Body of pancreas (tissue), 4 donors: ENCODE data around the gene GRHPR. TPM values are rescaled to one million over a fixed set of nuclear protein-coding genes. Genes with fewer than 3 reads are reported as not detected.

ENCODE experiments used
- ATAC-seq: fragments of 150-250 bp; one replicate; pipeline ENCODE4 v1.9.1; 2016
- DNase-seq, 4 donors: peaks; one replicate each; pipeline ENCODE4 v3.0.0-alpha.2; 2019
- H3K27ac ChIP-seq, 4 donors: fragments of 200-600 bp; sonication (generic); 1 replicate in 3 of 4; 2 replicates in 1 of 4; pipeline versions ENCODE4 v1.5.1 to v1.6.1; 2016 to 2019; ENCODE audit warnings: mild to moderate bottlenecking in 1 of 4, mixed read lengths in 1 of 4, moderate library complexity in 1 of 4
- H3K27me3 ChIP-seq, 2 donors: fragments of 200-600 bp; sonication (generic); one replicate each; pipeline ENCODE4 v1.6.0; 2016; ENCODE audit warnings: mild to moderate bottlenecking in 1 of 2
- H3K36me3 ChIP-seq, 2 donors: fragments of 200-600 bp; sonication (generic); replicated peaks in 1 of 2; 2 replicates each; pipeline ENCODE4 v1.5.1; 2016; ENCODE audit warnings: low read depth in 2 of 2; ENCODE audit not compliant: insufficient read depth in 1 of 2
- H3K4me1 ChIP-seq: fragments of 200-600 bp; sonication (generic); one replicate; pipeline ENCODE4 v1.6.0; 2016
- H3K4me3 ChIP-seq, 2 donors: fragments of 200-600 bp; sonication (generic); 1 replicate in 1 of 2; 2 replicates in 1 of 2; pipeline ENCODE4 v1.5.1; 2016 to 2019
- H3K9me3 ChIP-seq, 3 donors: fragments of 200-600 bp; sonication (generic); 1 replicate in 2 of 3; 2 replicates in 1 of 3; pipeline ENCODE4 v1.5.1; 2016
- POLR2A ChIP-seq, 3 donors: fragments of 450-650 bp; IDR thresholded peaks; one replicate each; pipeline ENCODE4 v1.6.1; 2016; ENCODE audit warnings: antibody characterized with exemption in 3 of 3, mild to moderate bottlenecking in 2 of 3
- WGBS, 2 donors: methylation state at CpG; one replicate each; pipeline ENCODE4 v1.1.5; 2017; 5-methylcytosine and 5-hydroxymethylcytosine counted together
- intact Hi-C: fragments of 100-400 bp; cut with DNase I; formaldehyde crosslinking; loops from one replicate; pipeline ENCODE4 v1.15.1; 2023
- total RNA-seq, 2 donors: library from RNA; depleted of rRNA; stranded (reverse); fragments of >200 nt; gene quantifications; one replicate each; pipeline ENCODE4 v1.1.0, GENCODE V29; 2016
- TF ChIP-seq, protein P1 (sequence below), 7 experiments: fragments of 450-650 bp in 4 of 7; fragments of 200-600 bp in 3 of 7; sonication (generic) in 3 of 7; IDR thresholded peaks; one replicate each; pipeline ENCODE4 v1.5.1; 2016 to 2019; ENCODE audit warnings: antibody characterized with exemption in 7 of 7

GRHPR gene
- total RNA-seq, 2 donors from 2014 or later = 61.0 to 95.3 TPM

DNA sequence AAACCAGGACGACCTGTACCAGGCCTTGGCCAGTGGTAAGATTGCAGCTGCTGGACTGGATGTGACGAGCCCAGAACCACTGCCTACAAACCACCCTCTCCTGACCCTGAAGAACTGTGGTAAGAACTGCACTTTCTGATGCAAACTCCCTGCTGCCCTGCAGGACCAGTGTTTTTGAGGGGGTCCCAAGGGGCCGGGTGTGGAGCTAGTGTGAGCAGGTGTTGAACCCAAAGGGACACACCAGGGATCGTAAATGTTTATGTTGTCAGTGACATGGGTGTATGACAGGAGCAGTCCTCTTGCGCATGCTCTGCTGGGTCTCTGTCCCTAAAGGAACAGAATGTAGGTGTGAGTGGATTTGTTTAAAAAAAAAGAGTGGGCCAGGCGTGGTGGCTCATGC, 9.5 kb downstream of the GRHPR start:
- ATAC-seq (no peak), DNase-seq (no peak)
- Histone ChIP-seq H3K4me1 (no peaks in the 10 kb centered on the region), H3K9me3 (no peaks in the 10 kb centered on the region), H3K27ac (no peak overlapping the region), H3K36me3 (peaks cover 0 to 15% of the 10 kb centered on the region in 2 donors), H3K4me3 (no peak overlapping the region), H3K27me3 (no peaks in the 10 kb centered on the region)
- TF ChIP-seq, protein P1, sequence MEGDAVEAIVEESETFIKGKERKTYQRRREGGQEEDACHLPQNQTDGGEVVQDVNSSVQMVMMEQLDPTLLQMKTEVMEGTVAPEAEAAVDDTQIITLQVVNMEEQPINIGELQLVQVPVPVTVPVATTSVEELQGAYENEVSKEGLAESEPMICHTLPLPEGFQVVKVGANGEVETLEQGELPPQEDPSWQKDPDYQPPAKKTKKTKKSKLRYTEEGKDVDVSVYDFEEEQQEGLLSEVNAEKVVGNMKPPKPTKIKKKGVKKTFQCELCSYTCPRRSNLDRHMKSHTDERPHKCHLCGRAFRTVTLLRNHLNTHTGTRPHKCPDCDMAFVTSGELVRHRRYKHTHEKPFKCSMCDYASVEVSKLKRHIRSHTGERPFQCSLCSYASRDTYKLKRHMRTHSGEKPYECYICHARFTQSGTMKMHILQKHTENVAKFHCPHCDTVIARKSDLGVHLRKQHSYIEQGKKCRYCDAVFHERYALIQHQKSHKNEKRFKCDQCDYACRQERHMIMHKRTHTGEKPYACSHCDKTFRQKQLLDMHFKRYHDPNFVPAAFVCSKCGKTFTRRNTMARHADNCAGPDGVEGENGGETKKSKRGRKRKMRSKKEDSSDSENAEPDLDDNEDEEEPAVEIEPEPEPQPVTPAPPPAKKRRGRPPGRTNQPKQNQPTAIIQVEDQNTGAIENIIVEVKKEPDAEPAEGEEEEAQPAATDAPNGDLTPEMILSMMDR (IDR thresholded peaks at IDR 0.05) = no peak
- TF ChIP-seq POLR2A (IDR thresholded peaks at IDR 0.05) = no peak
- 72 to 81% methylated on average over 6 of the region's 6 CpGs for WGBS, 2 donors
- intact Hi-C loops = no loop called here

DNA sequence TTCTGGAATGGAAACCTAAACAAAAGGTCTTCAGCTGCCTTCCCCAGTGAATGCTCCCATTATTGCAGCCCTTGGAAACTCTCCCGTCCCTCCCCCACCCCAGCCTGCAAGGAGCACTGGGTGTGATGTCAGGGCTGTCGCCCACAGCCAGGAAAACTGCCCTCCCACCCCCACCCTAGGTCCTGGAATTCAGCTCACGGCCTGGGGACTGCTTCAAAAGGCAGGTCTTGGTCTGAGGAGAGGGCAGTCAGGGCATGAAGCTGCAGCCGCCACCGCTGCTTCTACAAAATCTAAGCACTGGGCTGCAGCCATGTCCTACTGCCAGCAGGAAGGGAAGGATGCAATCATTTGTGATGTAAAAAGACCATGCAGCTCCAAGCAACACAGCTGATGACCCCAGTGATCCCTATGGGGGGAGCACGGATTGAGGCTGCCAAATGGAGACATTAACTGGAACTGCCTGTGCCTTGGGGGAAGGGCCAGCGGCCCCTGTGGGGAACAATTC, 11.4 kb downstream of the GRHPR start:
- no peak overlapping the region for H3K4me3 ChIP-seq
- H3K36me3 ChIP-seq = peaks cover 0 to 2% of the 10 kb centered on the region in 2 donors
- no peaks in the 10 kb centered on the region for H3K27me3 ChIP-seq
- 79 to 81% methylated on average over 5 to 7 of the region's 7 CpGs for WGBS, 2 donors
- intact Hi-C loops = no loop called here
- peaks cover 7% of the 10 kb centered on the region for H3K4me1 ChIP-seq
- H3K27ac ChIP-seq = no peak overlapping the region
- ATAC-seq (no peak), DNase-seq (no peak)
- no peaks in the 10 kb centered on the region for H3K9me3 ChIP-seq
- TF ChIP-seq, protein P1 (IDR thresholded peaks at IDR 0.05) = no peak
- no peak for TF ChIP-seq POLR2A (IDR thresholded peaks at IDR 0.05)

DNA sequence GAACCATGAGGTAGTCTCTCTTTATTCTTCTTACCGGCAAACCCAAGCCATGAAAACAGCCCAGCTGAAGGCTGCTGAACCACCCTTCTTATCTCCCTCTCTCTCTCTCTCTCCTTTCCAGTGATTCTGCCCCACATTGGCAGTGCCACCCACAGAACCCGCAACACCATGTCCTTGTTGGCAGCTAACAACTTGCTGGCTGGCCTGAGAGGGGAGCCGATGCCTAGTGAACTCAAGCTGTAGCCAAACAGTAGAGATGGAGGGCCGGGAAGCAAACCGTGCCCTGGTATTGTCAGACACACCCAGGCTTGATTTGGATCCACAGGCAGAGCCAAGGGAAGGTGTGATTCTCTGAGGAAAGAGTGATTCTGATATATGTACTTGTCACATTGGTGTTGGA, 14.0 kb downstream of the GRHPR start:
- Histone ChIP-seq H3K4me3 (no peak overlapping the region), H3K9me3 (no peaks in the 10 kb centered on the region), H3K4me1 (peaks cover 7% of the 10 kb centered on the region), H3K27ac (no peak overlapping the region), H3K36me3 (peaks cover 5 to 6% of the 10 kb centered on the region in 2 donors), H3K27me3 (no peaks in the 10 kb centered on the region)
- DNase-seq (no peak), ATAC-seq (no peak)
- no peak for TF ChIP-seq POLR2A (IDR thresholded peaks at IDR 0.05)
- intact Hi-C loops = no loop called here
- 89 to 92% methylated on average over 5 of the region's 5 CpGs for WGBS, 2 donors

DNA sequence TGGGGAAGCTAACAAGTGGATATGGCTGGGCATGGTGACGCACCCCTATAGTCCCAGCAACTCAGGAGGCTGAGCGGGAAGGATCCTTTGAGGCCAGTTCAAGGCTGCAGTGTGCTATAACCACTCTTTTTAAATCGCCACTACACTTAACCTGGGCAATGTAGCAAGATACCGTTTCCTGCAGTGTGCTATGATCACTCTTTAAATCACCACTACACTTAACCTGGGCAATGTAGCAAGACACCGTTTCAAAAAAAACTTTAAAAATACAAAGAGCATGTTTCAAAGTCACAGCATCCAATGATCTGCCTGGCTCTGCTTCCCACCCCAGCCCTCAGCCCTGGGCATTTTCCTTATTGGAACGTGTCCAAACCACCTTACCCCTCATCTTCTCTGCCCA, 14.5 kb downstream of the GRHPR start:
- Histone ChIP-seq H3K27me3 (no peaks in the 10 kb centered on the region), H3K9me3 (no peaks in the 10 kb centered on the region), H3K36me3 (peaks cover 6 to 10% of the 10 kb centered on the region in 2 donors), H3K4me3 (no peak overlapping the region), H3K4me1 (peaks cover 7% of the 10 kb centered on the region), H3K27ac (no peak overlapping the region)
- WGBS, 2 donors = 89 to 92% methylated on average over 6 of the region's 6 CpGs
- ATAC-seq (no peak), DNase-seq (no peak)
- intact Hi-C loops = no loop called here
- no peak for TF ChIP-seq POLR2A (IDR thresholded peaks at IDR 0.05)
- TF ChIP-seq, protein P1 (IDR thresholded peaks at IDR 0.05) = no peak

DNA sequence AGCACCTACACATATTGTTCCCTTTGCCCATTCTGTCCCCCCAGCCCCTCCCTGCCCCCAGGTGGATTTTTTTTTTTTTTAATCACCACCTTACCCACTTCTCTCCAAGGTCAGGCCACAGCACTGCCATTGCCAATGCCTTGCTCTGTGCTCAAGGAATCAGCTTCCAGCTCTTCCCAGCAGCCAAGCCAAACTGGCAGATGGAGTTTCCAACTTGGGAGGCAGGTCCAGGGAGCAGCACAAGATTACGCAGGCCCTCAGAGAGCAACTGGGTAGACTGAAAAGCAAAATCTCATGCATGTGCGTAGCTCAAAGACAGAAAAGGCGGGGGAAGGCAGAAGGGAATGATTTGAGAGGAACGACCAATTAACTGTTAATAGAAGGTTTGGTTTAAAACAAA, 15.1 kb downstream of the GRHPR start:
- Histone ChIP-seq H3K4me1 (peaks cover 7% of the 10 kb centered on the region), H3K4me3 (no peak overlapping the region), H3K27me3 (no peaks in the 10 kb centered on the region), H3K36me3 (peaks cover 6 to 12% of the 10 kb centered on the region in 2 donors), H3K27ac (no peak overlapping the region), H3K9me3 (no peaks in the 10 kb centered on the region)
- ATAC-seq (no peak), DNase-seq (no peak)
- TF ChIP-seq, protein P1 (IDR thresholded peaks at IDR 0.05) = no peak
- no peak for TF ChIP-seq POLR2A (IDR thresholded peaks at IDR 0.05)
- WGBS, 2 donors = 86 to 91% methylated on average over 4 of the region's 4 CpGs
- intact Hi-C loops = no loop called here
